Measurements from ENCODE around the gene ZBED1.
"Not testable (repeated sequence)": the region's sequence is repeated elsewhere in the genome, so short reads cannot be mapped to it uniquely, and the experiment has no call there.

ZBED1 gene

DNA sequence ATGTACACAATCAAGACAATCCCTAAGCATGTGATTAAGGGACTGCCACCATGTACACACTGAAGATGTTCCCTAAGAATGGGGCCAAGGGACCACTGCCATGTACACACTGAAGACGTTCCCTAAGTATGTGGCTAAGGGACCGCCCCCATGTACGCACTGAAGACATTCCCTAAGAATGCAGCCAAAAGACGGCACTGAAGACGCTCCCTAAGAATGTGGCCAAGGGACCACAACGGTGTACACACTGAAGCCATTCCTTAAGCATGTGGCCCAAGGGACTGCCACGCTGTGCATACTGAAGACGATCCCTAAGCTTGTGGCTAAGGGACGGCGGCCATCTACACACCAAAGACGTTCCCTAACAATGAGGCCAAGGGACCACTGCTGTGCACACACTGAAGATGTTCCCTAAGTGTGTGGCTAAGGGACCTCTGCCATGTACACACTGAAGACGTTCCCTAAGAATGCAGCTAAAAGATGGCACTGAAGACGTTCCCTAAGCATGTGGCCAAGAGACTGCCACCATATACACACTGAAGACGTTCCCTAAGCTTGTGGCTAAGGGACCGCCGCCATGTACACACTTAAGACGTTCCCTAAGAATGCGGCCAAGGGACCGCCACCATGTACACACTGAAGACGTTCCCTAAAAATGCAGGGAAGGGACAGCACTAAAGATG lies 26.4 kb downstream of the ZBED1 start:
- DNase-seq (ENCODE audit: low read depth): no peak

DNA sequence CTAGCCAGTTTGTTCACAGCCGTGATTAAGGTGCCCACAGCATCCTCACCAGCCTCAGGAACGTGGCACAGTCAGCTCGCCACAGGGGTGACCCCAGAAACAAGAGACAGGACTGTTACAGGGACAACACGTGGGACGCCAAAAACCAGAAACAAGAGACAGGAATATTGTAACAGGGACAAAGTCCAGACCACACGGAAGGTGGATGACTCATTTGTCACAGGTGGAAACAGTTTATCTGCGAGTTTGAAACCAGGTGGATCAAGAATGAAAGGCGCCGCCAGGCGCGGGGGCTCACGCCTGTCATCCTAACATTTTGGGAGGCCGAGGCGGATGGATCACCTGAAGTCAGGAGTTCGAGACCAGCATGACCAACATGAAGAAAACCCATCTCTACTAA lies 27.7 kb downstream of the ZBED1 start:
- DNase-seq (ENCODE audit: low read depth): not testable (repeated sequence)

DNA sequence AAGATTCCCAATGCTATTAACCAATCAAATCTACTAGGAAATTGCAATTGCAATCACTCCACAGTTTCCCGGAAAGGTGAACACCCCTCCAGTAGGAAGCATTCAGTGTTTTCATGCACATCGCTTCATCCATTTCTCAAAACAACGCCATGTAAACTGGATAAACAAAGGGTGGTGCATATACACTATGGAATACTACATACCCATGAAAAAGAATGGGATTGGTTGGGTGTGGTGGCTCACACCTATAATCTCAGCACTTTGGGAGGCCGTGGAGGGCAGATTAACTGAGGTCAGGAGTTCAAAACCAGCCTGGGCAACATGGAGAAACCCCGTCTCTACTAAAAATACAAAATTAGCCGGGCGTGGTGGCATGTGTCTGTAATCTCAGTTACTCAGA lies 29.1 kb downstream of the ZBED1 start:
- no peak for DNase-seq (ENCODE audit: low read depth)

DNA sequence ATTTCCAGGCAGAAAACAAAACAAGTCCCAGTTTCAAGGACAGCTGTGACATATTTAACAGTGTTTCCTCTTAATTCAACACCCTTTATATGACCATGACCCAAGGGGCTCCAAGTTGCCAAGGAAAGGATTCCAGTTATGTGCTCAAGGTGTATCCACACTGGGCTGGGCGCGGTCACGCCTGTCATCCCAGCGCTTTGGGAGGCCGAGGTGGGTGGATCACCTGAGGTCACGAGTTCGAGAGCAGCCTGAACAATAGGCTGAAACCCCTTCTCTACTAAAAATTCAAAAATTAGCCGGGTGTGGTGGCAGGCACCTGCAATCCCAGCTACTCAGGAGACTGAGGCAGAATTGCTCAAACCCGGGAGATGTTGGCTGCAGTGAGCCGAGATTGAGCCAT lies 29.6 kb downstream of the ZBED1 start:
- not testable (repeated sequence) for DNase-seq (ENCODE audit: low read depth)

DNA sequence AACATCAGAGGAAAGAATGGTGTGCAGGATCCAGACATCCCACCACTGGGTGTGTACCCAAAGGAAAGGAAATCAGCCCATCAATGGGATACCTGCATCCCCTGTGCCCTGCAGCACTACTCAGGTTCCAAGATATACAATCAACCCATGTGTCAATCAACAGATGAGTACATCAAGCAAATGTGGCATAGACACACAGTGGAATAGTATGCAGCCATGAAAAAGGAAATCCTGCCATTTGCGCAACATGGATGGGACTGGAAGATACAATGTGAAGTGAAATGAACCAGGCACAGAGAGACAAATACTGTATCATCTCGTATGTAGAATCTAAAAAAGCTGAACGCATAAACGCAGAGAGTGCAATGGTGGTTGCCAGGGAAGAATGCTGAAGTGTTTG lies 30.9 kb downstream of the ZBED1 start:
- not testable (repeated sequence) for DNase-seq (ENCODE audit: low read depth)

DNA sequence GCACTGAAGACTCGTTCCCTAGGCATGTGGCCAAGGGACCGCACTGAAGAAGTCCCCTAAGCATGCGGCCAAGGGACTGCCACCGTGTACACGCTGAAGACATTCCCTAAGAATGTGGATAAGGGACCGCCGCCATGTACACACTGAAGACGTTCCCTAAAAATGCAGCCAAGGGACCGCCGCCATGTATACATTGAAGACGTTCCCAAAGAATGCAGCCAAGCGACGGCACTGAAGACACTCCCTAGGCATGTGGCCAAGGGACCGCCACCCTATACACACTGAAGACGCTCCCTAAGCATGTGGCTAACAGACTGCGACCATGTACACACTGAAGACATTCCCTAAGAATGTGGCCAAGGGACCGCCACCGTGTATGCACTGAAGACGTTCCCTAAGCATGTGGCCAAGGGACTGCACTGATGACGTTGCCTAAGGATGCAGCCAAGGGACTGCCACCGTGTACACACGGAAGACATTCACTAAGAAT lies 31.5 kb downstream of the ZBED1 start:
- no peak for DNase-seq (ENCODE audit: low read depth)

DNA sequence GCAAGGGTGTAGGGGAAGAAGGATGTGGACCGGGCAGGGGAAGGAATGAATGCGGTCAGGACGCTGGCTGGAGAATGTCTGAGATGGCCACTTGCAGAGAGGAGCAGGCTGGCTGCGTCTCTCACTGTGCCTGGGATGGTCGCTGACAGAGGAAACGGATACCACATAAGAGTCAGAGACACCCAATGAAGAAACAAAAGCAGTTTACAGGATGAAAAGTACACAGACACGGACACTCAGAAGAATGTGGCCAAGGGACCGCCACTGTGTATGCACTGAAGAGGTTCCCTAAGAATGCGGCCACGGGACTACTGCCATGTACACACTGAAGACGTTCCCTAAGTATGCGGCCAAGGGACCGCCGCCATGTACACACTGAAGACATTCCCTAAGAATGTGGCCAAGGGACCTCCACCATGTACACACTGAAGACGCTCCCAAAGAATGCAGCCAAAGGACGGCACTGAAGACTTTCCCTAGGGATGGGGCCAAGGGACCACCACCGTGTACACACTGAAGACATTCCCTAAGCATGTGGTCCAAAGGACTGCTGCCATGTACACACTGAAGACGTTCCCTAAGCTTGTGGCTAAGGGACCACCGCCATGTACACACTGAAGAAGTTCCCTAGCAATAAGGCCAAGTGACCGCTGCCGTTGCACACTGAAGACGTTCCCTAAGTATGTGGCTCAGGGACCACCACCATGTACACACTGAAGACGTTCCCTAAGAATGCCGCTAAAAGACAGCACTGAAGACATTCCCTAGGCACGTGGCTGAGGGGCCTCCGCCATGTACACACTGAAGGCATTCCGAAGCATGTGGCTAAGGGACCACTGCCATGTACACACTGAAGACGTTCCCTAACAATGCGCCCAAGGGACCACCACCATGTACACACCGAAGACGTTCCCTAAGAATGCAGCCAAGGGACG lies 32.2 kb downstream of the ZBED1 start:
- no peak for DNase-seq (ENCODE audit: low read depth)

DNA sequence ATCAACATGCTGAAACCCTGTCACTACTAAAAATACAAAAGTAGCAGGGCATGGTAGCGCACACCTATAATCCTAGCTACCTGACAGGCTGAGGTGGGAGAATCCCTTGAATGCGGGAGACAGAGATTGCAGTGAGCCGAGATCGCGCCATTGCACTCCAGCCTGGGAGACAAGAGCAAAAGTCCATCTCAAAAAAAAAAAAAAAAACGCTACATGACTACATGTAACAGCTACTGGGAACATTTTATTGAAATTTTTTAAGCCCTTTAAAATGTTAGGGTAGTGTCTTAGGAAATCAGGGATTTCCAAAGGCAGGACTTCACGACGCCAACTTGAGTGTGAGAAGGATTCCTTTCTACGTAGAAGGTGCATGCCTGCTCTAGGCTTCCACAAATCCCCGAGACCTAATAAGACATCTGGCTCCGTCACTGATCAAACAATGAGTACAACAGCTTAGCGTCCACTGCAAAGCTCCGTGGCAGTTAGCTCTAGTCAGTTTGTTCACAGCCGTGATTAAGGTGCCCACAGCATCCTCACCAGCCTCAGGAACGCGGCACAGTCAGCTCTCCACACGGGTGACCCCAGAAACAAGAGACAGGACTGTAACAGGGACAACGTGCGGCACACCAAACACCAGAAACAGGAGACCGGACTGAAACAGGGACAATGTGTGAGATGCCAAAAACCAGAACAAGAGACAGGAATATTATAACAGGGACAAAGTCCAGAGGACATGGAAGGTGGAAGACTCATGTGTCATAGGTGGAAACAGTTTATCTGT lies 33.7 kb downstream of the ZBED1 start:
- DNase-seq (ENCODE audit: low read depth): no peak

DNA sequence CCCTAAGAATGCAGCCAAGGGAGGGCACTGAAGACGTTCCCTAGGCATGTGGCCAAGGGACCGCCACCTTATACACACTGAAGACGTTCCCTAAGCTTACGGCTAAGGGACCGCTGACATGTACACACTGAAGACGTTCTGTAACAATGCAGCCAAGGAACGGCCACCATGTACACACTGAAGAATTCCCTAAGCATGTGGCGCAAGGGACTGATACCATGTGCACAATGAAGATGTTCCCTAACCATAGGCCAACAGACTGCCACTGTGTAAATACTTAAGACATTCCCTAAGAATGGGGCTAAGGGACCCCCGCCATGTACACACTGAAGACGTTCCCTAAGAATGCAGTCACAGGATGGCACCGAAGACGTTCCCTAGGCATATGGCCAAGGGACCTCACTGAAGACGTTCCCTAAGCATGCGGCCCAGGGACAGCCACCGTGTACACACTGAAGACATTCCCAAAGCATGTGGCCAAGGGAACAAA lies 36.1 kb downstream of the ZBED1 start:
- DNase-seq (ENCODE audit: low read depth): no peak

DNA sequence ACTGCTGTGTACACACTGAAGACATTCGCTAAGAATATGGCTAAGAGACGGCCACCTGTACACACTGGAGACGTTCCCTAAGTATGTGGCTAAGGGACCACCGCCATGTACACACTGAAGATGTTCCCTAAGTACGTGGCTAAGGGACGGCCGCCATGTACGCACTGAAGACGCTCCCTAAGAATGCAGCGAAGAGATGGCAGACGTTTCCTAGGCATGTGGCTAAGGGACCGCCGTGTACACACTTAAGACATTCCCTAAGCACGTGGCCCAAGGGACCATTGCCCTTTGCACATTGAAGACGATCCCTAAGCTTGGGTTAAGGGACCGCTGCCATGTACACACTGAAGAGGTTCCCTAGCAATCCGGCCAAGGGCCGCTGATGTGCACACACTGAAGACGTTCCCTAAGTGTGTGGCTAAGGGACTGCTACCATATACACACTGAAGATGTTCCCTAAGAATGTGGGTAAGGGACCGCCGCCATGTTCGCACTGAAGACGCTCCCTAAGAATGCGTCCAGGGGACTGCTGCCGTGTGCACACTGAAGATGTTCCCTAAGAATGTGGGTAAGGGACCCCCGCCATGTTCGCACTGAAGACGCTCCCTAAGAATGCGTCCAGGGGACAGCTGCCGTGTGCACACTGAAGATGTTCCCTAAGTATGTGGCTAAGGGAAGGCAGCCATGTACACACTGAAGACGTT lies 36.7 kb downstream of the ZBED1 start:
- peak; percentile 18 for DNase-seq (ENCODE audit: low read depth)

DNA sequence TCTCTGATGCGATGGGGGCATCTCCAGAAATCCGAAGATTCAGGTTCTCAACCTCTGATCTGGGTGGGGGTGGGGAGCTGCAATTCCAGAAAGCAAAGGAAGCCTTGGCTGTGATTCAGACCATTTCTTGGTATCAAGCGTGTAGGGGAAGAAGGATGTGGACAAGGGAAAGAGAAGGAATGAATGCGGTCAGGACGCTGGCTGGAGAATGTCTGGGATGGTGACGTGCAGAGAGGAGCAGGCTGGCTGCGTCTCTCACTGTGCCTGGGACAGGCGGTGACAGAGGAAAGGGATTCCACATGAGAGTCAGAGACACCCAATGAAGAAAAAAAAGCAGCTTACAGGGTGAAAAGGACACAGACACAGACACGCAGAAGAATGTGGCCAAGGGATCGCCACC lies 37.3 kb downstream of the ZBED1 start:
- DNase-seq (ENCODE audit: low read depth): not testable (repeated sequence)

DNA sequence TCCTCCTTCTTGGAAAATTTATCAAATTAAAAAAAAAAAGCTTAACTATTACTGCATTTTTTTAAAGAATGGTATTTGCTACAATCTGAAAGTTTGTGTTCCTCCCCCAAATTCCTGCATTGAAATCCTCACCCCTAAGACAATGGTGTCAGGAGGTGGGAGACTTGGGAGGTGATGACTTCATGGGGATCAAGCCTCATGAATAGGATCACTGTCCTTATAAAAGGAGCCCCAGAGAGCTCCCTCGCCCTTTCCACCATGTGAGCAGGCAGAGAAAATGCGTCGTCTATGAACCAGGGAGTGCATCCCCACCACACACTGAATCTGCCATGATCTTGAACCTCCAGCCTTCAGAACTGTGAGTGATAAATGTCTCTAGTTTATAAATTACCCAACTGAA lies 38.0 kb downstream of the ZBED1 start:
- DNase-seq (ENCODE audit: low read depth): no peak

DNA sequence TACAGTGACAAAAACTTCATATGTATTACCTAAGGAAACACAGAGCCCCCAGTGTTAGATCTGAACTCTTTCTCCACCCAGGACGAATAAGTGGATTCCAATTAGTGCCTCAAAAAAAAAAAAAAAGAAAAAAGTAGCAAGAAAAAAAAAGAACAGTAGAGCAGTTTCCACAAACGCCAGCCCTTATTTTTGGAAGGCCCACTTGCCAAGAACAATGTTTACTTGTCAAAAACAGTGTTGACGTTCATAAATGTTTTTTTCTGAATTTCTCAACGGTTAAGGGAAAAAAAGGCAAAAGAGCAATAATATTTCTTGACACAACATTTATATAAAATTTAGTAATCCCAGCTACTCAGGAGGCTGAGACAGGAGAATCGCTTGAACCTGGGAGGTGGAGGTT lies 38.7 kb downstream of the ZBED1 start:
- DNase-seq (ENCODE audit: low read depth): no peak

DNA sequence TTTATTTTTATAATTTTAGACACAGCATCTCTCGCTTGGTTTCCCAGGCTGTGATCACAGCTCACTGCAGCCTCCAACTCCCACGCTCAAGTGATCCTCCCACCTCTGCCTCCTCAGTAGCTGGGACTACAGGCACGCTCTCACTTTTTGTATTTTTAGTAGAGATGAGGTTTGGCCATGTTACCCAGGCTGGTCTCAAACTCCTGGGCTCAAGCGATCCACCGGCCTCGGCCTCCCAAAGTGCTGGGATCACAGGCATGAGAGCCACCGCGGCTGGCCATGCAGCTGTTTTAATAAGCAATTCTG lies 39.1 kb downstream of the ZBED1 start:
- no peak for DNase-seq (ENCODE audit: low read depth)

DNA sequence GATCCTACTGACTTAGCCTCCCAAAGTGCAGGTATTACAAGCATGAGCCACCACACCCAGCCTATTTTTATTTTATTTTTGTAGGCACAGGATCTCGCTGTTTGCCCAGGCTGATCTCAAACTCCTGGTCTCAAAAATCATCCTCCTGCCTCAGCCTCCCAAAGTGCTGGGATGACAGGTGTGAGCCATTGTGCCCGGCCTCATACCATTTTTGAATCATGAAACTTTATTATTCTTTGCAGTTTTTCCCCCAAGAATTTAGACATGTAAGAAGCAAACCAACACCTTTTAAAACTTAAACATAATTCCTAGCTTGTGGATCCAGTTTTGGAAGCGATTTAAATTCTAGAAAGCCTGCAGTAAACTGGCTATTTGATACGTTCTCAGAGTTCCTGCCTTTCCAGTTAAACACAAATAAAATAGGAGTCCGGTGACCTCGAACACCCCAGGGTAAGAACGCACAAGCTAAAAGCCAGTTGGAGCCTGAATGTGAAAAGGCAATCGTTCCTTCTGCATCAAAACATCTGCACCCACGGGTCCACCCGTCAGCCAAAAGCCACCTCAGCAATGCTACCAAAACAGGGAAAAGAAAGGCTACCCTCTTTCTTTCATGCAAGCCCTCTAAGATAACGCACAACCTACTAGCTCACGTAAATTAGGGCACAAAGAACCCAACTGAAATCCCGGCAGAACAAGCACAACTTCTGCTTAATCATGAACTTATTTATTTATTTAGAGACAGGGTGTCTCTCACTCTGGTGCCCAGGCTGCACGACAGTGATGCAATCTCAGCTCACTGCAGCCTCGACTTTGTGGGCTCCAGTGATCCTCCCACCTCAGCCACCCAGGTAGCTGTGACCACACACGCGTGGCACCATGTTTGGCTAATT lies 39.7 kb downstream of the ZBED1 start:
- DNase-seq (ENCODE audit: low read depth): not testable (repeated sequence)

DNA sequence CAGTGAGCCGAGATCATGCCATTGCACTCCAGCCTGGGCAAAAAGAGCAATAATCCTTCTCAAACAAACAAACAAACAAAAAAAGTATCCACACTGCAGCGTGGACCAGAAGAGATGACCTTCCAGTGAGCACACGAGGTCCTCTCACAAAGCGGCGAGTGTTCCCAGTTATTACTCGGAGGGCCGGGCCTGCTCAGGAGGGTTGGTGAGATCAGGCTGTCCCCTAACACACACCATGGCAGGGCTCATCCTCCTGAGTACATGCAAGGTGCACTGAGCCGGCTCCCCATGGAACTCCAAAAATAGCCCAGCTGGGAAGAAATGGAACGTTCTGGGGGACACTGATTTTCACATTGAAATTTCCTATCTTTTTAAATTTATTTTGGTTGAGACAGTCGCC lies 40.7 kb downstream of the ZBED1 start:
- DNase-seq (ENCODE audit: low read depth): not testable (repeated sequence)

DNA sequence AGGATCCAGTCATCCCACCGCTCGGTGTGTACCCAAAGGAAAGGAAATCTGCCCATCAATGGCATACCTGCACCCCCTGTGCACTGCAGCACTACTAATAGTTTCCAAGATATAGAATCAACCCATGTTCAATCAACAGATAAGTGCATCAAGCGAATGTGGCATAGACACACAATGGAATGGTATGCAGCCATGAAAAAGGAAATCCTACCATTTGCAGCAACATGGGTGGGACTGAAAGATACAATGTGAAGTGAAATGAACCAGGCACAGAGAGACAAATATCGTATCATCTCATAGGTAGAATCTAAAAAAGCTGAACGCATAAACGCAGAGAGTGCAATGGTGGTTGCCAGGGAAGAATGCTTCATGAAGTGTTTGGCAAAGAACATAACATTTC lies 42.5 kb downstream of the ZBED1 start:
- DNase-seq (ENCODE audit: low read depth): no peak

DNA sequence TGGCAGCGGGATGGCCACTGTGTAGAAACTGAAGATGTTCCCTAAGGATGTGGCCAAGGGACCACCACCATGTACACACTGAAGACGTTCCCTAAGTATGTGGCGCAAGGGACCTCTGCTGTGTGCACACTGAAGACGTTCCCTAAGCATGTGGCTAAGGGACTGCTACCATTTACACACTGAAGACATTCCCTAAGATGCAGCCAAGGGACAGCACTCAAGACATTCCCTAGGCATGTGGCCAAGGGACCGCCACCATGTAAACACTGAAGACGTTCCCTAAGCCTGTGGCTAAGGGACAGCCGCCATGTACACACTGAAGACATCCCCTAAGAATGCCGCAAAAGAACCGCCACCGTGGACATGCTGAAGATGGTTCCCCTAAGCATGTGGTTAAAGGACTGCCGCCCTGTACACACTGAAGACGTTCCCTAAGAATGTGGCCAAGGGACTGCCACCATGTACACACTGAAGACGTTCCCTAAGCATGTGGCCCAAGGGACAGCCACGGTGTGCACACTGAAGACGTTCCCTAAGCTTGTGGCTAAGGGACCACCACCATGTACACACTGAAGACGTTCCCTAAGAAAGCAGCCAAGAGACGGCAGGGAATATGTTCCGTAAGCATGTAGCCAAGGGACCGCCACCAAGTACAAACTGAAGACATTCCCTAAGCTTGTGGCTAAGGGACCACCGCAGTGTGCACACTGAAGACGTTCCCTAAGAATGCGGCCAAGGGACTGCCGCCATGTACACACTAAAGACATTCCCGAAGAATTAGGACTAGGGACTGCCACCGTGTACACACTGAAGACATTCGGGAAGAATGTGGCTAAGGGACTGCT lies 43.3 kb downstream of the ZBED1 start:
- DNase-seq (ENCODE audit: low read depth): no peak

DNA sequence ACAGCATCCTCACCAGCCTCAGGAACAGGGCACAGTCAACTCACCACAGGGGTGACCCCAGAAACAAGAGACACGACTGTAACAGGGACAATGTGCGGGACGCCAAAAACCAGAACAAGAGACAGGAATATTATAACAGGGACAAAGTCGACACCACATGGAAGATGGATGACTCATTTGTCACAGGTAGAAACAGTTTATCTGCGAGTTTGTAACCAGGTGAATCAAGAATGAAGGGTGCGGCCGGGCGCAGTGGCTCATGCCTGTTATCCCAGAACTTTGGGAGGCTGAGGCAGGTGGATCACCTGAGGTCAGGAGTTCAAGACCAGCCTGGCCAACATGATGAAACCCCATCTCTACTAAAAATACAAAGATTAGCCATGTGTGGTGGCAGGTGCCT lies 44.7 kb downstream of the ZBED1 start:
- DNase-seq (ENCODE audit: low read depth): not testable (repeated sequence)

DNA sequence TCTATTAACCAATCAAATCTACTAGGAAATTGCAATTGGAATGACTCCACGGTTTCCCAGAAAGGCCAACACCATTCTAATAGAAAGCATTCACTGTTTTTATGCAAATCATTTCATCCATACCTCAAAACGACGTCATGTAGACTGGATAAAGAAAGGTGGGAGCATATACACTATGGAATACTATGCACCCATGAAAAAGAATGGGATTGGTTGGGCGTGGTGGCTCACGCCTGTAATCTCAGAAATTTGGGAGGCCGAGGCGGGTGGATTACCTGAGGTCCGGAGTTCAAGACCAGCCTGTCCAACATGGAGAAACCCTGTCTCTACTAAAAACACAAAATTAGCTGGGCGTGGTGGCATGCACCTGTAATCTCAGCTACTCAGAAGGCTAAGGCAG lies 46.2 kb downstream of the ZBED1 start:
- DNase-seq (ENCODE audit: low read depth): not testable (repeated sequence)
